Measurements from ENCODE around the gene TMEM79.

Gene TMEM79

DNA sequence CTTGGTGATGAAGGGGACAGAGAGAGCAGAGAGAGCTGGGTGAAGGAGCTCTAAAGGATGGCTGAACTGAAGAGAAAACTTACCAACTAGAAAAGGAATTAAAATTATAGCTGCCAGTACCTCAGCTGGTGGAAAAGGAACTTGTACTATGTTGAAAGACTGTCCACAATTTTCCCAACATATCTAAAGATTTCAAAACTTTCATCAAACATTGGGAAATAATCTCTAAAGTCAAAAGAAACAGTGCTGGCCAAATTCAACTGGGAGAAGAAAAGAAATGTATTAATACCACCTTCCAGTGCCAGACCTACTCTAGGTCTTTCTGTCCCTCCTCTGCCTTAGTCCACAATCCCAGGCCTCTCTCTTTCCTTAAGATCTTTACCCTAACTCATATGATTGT is 7.6 kb upstream of the TMEM79 start:
- ChIA-PET CTCF (interaction anchor here (1.1 kb wide), 1 partner anchor 14 kb away, joined by 3 read pairs; no protein-coding TSS in a partner anchor), POLR2A (ENCODE audit: low non-redundant PET) (no interaction called here)
- TF ChIP-seq, protein P1, sequence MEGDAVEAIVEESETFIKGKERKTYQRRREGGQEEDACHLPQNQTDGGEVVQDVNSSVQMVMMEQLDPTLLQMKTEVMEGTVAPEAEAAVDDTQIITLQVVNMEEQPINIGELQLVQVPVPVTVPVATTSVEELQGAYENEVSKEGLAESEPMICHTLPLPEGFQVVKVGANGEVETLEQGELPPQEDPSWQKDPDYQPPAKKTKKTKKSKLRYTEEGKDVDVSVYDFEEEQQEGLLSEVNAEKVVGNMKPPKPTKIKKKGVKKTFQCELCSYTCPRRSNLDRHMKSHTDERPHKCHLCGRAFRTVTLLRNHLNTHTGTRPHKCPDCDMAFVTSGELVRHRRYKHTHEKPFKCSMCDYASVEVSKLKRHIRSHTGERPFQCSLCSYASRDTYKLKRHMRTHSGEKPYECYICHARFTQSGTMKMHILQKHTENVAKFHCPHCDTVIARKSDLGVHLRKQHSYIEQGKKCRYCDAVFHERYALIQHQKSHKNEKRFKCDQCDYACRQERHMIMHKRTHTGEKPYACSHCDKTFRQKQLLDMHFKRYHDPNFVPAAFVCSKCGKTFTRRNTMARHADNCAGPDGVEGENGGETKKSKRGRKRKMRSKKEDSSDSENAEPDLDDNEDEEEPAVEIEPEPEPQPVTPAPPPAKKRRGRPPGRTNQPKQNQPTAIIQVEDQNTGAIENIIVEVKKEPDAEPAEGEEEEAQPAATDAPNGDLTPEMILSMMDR (conservative IDR thresholded peaks at IDR 0.05; ENCODE audit: low read depth): no peak
- H3K27ac ChIP-seq: peak overlapping the region; percentile 68
- no peak for DNase-seq (ENCODE audit: low spot score)

GRCh38 chr1:156276966-156277381 is 7.2 kb upstream of the TMEM79 start:
- POLR2A ChIA-PET (ENCODE audit: low non-redundant PET): no interaction called here
- CTCF ChIA-PET: interaction anchor here (1.1 kb wide), 1 partner anchor 15 kb away, joined by 3 read pairs; no protein-coding TSS in a partner anchor
- DNase-seq (ENCODE audit: low spot score): no peak
- TF ChIP-seq, protein P1 (conservative IDR thresholded peaks at IDR 0.05; ENCODE audit: low read depth): no peak
- peak overlapping the region; percentile 68 for H3K27ac ChIP-seq

GRCh38 chr1:156279837-156280236 is 4.3 kb upstream of the TMEM79 start:
- no peak for DNase-seq (ENCODE audit: low spot score)
- H3K27ac ChIP-seq: no peak overlapping the region
- ChIA-PET POLR2A (ENCODE audit: low non-redundant PET) (no interaction called here), CTCF (no interaction called here)
- TF ChIP-seq, protein P1 (conservative IDR thresholded peaks at IDR 0.05; ENCODE audit: low read depth): no peak

DNA sequence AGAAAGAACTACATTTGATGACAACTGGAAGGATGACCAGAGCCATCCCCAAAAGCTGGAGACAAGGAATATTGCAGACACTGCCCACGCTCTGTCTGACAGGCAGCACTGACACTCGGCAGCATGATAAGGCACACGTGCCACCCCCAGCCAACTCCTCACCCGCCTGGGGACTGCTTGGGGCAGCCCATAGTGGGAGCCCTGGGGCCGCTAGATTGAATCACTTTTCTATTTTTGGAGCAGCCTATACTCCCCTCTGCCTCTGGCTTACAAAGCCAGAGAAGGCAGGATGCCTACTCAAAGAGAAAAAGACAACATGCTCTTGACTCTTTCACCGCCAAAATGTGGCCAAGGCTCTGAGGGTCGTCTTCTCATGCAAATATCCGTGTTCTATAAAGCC is 2.8 kb upstream of the TMEM79 start:
- ChIA-PET POLR2A (ENCODE audit: low non-redundant PET) (interaction anchor here (0.6 kb wide), 1 partner anchor 19 kb away, joined by 5 read pairs; no protein-coding TSS in a partner anchor), CTCF (interaction anchor here (0.6 to 1.9 kb wide), 3 partner anchors 38 to 377 kb away, joined by 3 to 7 read pairs (median 3); no protein-coding TSS in a partner anchor)
- DNase-seq (ENCODE audit: low spot score): no peak
- peak overlapping the region; percentile 88 for H3K27ac ChIP-seq
- TF ChIP-seq, protein P1 (conservative IDR thresholded peaks at IDR 0.05; ENCODE audit: low read depth): no peak

GRCh38 chr1:156281693-156282478 is 2.2 kb upstream of the TMEM79 start:
- H3K27ac ChIP-seq: peak overlapping the region; percentile 88
- TF ChIP-seq, protein P1 (conservative IDR thresholded peaks at IDR 0.05; ENCODE audit: low read depth): no peak
- no peak for DNase-seq (ENCODE audit: low spot score)
- CTCF ChIA-PET: interaction anchor here (1.9 kb wide), 1 partner anchor 38 kb away, joined by 7 read pairs; no protein-coding TSS in a partner anchor
- POLR2A ChIA-PET (ENCODE audit: low non-redundant PET): interaction anchor here (0.6 to 1.3 kb wide), 2 partner anchors 9 to 50 kb away, joined by 3 read pairs; no protein-coding TSS in a partner anchor

DNA sequence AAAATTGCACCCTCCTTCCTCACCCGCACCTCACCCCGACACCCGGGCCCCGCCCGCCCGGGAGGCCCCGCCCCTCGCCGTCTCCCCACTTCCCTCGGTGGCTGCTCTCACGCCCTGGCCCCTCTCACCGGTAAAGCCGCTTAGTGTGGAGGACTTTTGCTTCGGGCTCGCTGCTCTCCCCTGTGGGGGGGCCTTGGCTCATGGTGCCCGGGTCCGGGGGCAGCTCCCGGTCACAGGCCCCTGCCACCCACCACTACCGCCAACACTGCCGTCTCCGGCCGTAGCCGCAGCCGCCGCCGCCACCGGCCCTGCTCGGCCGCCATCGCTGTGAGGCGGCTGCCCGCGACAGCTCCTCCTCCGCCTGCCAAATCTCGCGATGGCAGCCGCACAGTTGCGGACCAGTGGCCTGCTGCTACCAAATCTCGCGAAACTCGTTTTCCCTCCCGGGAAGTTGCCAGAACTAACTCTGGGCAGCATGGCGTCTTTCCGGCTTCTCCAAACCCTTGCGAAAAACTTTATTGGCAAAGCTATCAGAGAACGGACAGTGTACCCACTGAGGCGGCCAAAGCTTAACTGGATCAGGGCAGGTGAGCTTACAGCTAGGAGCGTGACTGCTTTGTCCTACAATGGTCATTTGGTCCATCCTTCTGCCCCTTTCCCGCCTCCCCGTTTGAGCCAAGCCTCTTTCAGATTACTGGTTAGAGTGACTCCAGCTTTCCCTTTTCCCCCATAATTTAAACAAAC is 1.5 kb upstream of the TMEM79 start, which contains the start of gene SMG5:
TSS of gene SMG5 (minus strand) at position 347 of the 744 bp plus-strand sequence. CDS start at position 202, 145 bp downstream.
- CTCF ChIA-PET: interaction anchor here (0.6 to 1.9 kb wide), 3 partner anchors 37 to 275 kb away, joined by 3 to 7 read pairs (median 3); no protein-coding TSS in a partner anchor
- peak within 1 kb of the TSS; percentile 88 for H3K27ac ChIP-seq
- TF ChIP-seq, protein P1 (conservative IDR thresholded peaks at IDR 0.05; ENCODE audit: low read depth): no peak
- POLR2A ChIA-PET (ENCODE audit: low non-redundant PET): interaction anchor here (1.3 kb wide), 1 partner anchor 10 kb away, joined by 3 read pairs; no protein-coding TSS in a partner anchor
- DNase-seq (ENCODE audit: low spot score): peak; percentile 92
